HEK293 (cell line): ENCODE results near the gene POLR3GL.

Source experiments
- CTCF ChIA-PET: fragments of 350-600 bp; formaldehyde crosslinking; extraction: SDS; loops from one replicate; lab custom pipeline; 2021; ENCODE audit warnings: antibody characterized with exemption; lab: Yijun Ruan, JAX
- POLR2A ChIA-PET: fragments of 300-600 bp; formaldehyde crosslinking; extraction: SDS; loops from one replicate; lab custom pipeline; 2020; ENCODE audit warnings: antibody characterized with exemption, inconsistent platforms; lab: Yijun Ruan, JAX
- H3K27ac ChIP-seq: fragments of 200-500 bp; sonication (Bioruptor generic); 2 replicates; pipeline ENCODE4 v1.5.1; 2014; ENCODE audit warnings: low read depth, low read length, control low read depth, inconsistent platforms; ENCODE audit errors: extremely low read depth
- H3K36me3 ChIP-seq, 2 experiments: fragments of 200-500 bp in 1 of 2; sonication (Bioruptor generic) in 1 of 2; 1 replicate in 1 of 2; 2 replicates in 1 of 2; pipeline ENCODE4 v1.5.1; 2014 to 2017; ENCODE audit warnings: inconsistent platforms in 2 of 2, low read length in 2 of 2; ENCODE audit not compliant: control insufficient read depth in 2 of 2, insufficient read depth in 1 of 2
- H3K4me1 ChIP-seq: fragments of 200-500 bp; sonication (Bioruptor generic); 2 replicates; pipeline ENCODE4 v1.5.1; 2014; ENCODE audit warnings: mild to moderate bottlenecking, low read length, inconsistent platforms; ENCODE audit not compliant: control insufficient read depth, insufficient read depth
- H3K4me3 ChIP-seq: 2 replicates; pipeline ENCODE4 v1.5.1; 2011; ENCODE audit warnings: low read depth, mild to moderate bottlenecking, control low read depth, low read length, moderate library complexity
- H3K9me3 ChIP-seq: fragments of 200-500 bp; sonication (Bioruptor generic); 2 replicates; pipeline ENCODE4 v1.5.1; 2014; ENCODE audit warnings: low read depth, low read length, inconsistent platforms; ENCODE audit not compliant: control insufficient read depth, insufficient read depth
- ATF2 ChIP-seq: fragments of 450-650 bp; formaldehyde crosslinking; IDR thresholded peaks from 2 replicates; pipeline ENCODE4 v1.5.1; 2016; ENCODE audit warnings: missing biosample characterization, missing genetic modification characterization, low read depth
- GFI1B ChIP-seq: fragments of 450-650 bp; formaldehyde crosslinking; IDR thresholded peaks from 2 replicates; pipeline ENCODE4 v1.5.1; 2016; ENCODE audit warnings: missing biosample characterization, missing genetic modification characterization
- GLIS1 ChIP-seq: fragments of 450-650 bp; formaldehyde crosslinking; IDR thresholded peaks from 2 replicates; pipeline ENCODE4 v1.5.1; 2016; ENCODE audit warnings: missing biosample characterization, missing genetic modification characterization
- HOXC10 ChIP-seq: sonication (generic); formaldehyde crosslinking; IDR thresholded peaks from 2 replicates; pipeline ENCODE4 v1.8.1; 2023; ENCODE audit warnings: mild to moderate bottlenecking, missing genetic modification reagents
- KLF8 ChIP-seq: fragments of 450-650 bp; formaldehyde crosslinking; IDR thresholded peaks from 2 replicates; pipeline ENCODE4 v1.5.1; 2016; ENCODE audit warnings: missing biosample characterization, missing genetic modification characterization
- PRDM1 ChIP-seq: fragments of 450-650 bp; formaldehyde crosslinking; IDR thresholded peaks from 2 replicates; pipeline ENCODE4; 2016; ENCODE audit warnings: missing biosample characterization, missing genetic modification characterization
- PRDM6 ChIP-seq: fragments of 450-650 bp; formaldehyde crosslinking; IDR thresholded peaks from 2 replicates; pipeline ENCODE4 v1.5.1; 2017; ENCODE audit warnings: missing biosample characterization, missing genetic modification characterization
- SCRT2 ChIP-seq: fragments of 450-650 bp; formaldehyde crosslinking; IDR thresholded peaks from 2 replicates; pipeline ENCODE4 v1.5.1; 2016; ENCODE audit warnings: missing biosample characterization, missing genetic modification characterization
- SP2 ChIP-seq: fragments of 450-650 bp; formaldehyde crosslinking; IDR thresholded peaks from 2 replicates; pipeline ENCODE4 v1.5.1; 2016; ENCODE audit warnings: missing biosample characterization, missing genetic modification characterization
- TRIM28 ChIP-seq: IDR thresholded peaks from 2 replicates; pipeline ENCODE4 v1.6.1; 2011; ENCODE audit warnings: low read length, control low read depth, borderline replicate concordance
- ZBTB8A ChIP-seq: fragments of 450-650 bp; formaldehyde crosslinking; IDR thresholded peaks from 2 replicates; pipeline ENCODE4 v1.5.1; 2016; ENCODE audit warnings: missing biosample characterization, missing genetic modification characterization
- ZNF132 ChIP-seq: fragments of 450-650 bp; formaldehyde crosslinking; IDR thresholded peaks from 2 replicates; pipeline ENCODE4 v1.5.1; 2017; ENCODE audit warnings: missing biosample characterization, missing genetic modification characterization, borderline replicate concordance
- ZNF138 ChIP-seq: fragments of 450-650 bp; formaldehyde crosslinking; IDR thresholded peaks from 2 replicates; pipeline ENCODE4 v1.5.1; 2016; ENCODE audit warnings: missing biosample characterization, missing genetic modification characterization, borderline replicate concordance
- ZNF155 ChIP-seq: fragments of 450-650 bp; formaldehyde crosslinking; IDR thresholded peaks from 2 replicates; pipeline ENCODE4 v1.5.1; 2016; ENCODE audit warnings: missing biosample characterization, missing genetic modification characterization
- ZNF23 ChIP-seq: fragments of 450-650 bp; formaldehyde crosslinking; IDR thresholded peaks from 2 replicates; pipeline ENCODE4 v1.5.1; 2016; ENCODE audit warnings: missing biosample characterization, missing genetic modification characterization, borderline replicate concordance
- ZNF239 ChIP-seq: fragments of 450-650 bp; formaldehyde crosslinking; IDR thresholded peaks from 2 replicates; pipeline ENCODE4 v1.5.1; 2016; ENCODE audit warnings: missing biosample characterization, missing genetic modification characterization
- ZNF280D ChIP-seq: fragments of 450-650 bp; formaldehyde crosslinking; IDR thresholded peaks from 2 replicates; pipeline ENCODE4 v1.5.1; 2016; ENCODE audit warnings: missing biosample characterization, missing genetic modification characterization
- ZNF37A ChIP-seq: fragments of 450-650 bp; IDR thresholded peaks from 2 replicates; pipeline ENCODE4 v1.5.1; 2018; ENCODE audit warnings: missing biosample characterization, missing genetic modification characterization
- ZNF416 ChIP-seq: fragments of 450-650 bp; formaldehyde crosslinking; IDR thresholded peaks from 2 replicates; pipeline ENCODE4 v1.5.1; 2016; ENCODE audit warnings: missing biosample characterization, missing genetic modification characterization
- ZNF521 ChIP-seq: fragments of 450-650 bp; formaldehyde crosslinking; IDR thresholded peaks from 2 replicates; pipeline ENCODE4 v1.5.1; 2017; ENCODE audit warnings: missing biosample characterization, mild to moderate bottlenecking, missing genetic modification characterization
- ZNF560 ChIP-seq: fragments of 450-650 bp; formaldehyde crosslinking; IDR thresholded peaks from 2 replicates; pipeline ENCODE4 v1.5.1; 2017; ENCODE audit warnings: missing biosample characterization, missing genetic modification characterization, borderline replicate concordance
- ZNF585B ChIP-seq: fragments of 450-650 bp; formaldehyde crosslinking; IDR thresholded peaks from 2 replicates; pipeline ENCODE4 v1.5.1; 2016; ENCODE audit warnings: missing biosample characterization, missing genetic modification characterization
- ZNF639 ChIP-seq: fragments of 450-650 bp; formaldehyde crosslinking; IDR thresholded peaks from 2 replicates; pipeline ENCODE4 v1.5.1; 2016; ENCODE audit warnings: missing biosample characterization, missing genetic modification characterization
- ZNF658 ChIP-seq: fragments of 450-650 bp; formaldehyde crosslinking; IDR thresholded peaks from 2 replicates; pipeline ENCODE4; 2016; ENCODE audit warnings: missing biosample characterization, missing genetic modification characterization
- ZNF664 ChIP-seq: fragments of 450-650 bp; formaldehyde crosslinking; IDR thresholded peaks from 2 replicates; pipeline ENCODE4 v1.5.1; 2016; ENCODE audit warnings: missing biosample characterization, missing genetic modification characterization
- ZNF677 ChIP-seq: fragments of 450-650 bp; IDR thresholded peaks from 2 replicates; pipeline ENCODE4 v1.5.0; 2018; ENCODE audit warnings: missing biosample characterization, mild to moderate bottlenecking, missing genetic modification characterization, moderate library complexity
- ZNF792 ChIP-seq: fragments of 450-650 bp; formaldehyde crosslinking; IDR thresholded peaks from 2 replicates; pipeline ENCODE4 v1.5.1; 2016; ENCODE audit warnings: missing biosample characterization, missing genetic modification characterization
- ZXDB ChIP-seq: fragments of 450-650 bp; formaldehyde crosslinking; IDR thresholded peaks from 2 replicates; pipeline ENCODE4 v1.5.1; 2016; ENCODE audit warnings: missing biosample characterization, missing genetic modification characterization
- TF ChIP-seq, protein P1 (sequence below): fragments of 450-650 bp; formaldehyde crosslinking; IDR thresholded peaks from 2 replicates; pipeline ENCODE4 v1.5.1; 2016; ENCODE audit warnings: missing biosample characterization, missing genetic modification characterization

Gene POLR3GL

GRCh38 chr1:145937436-145937835, 27.1 kb upstream of the POLR3GL start:
- TF ChIP-seq HOXC10 (CRISPR knock-in tag) (no peak), KLF8 (tag by site-specific recombination) (no peak), ZNF23 (no peak), ZNF155 (tag by site-specific recombination) (no peak), ATF2 (tag by site-specific recombination) (no peak), ZNF664 (no peak), ZNF677 (tag by site-specific recombination) (no peak), ZNF521 (tag by site-specific recombination) (no peak), ZNF639 (tag by site-specific recombination) (no peak), ZNF138 (tag by site-specific recombination) (no peak), ZNF37A (no peak), ZNF280D (no peak), ZNF416 (tag by site-specific recombination) (no peak), ZNF792 (tag by site-specific recombination) (no peak)
- TF ChIP-seq, protein P1, sequence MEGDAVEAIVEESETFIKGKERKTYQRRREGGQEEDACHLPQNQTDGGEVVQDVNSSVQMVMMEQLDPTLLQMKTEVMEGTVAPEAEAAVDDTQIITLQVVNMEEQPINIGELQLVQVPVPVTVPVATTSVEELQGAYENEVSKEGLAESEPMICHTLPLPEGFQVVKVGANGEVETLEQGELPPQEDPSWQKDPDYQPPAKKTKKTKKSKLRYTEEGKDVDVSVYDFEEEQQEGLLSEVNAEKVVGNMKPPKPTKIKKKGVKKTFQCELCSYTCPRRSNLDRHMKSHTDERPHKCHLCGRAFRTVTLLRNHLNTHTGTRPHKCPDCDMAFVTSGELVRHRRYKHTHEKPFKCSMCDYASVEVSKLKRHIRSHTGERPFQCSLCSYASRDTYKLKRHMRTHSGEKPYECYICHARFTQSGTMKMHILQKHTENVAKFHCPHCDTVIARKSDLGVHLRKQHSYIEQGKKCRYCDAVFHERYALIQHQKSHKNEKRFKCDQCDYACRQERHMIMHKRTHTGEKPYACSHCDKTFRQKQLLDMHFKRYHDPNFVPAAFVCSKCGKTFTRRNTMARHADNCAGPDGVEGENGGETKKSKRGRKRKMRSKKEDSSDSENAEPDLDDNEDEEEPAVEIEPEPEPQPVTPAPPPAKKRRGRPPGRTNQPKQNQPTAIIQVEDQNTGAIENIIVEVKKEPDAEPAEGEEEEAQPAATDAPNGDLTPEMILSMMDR, result no peak
- Histone ChIP-seq H3K4me1 (no peaks in the 10 kb centered on the region), H3K27ac (no peak overlapping the region), H3K9me3 (no peaks in the 10 kb centered on the region), H3K36me3 (peaks cover 0 to 22% of the 10 kb centered on the region in 2 experiments; a peak in 2 of 3 replicates), H3K4me3 (no peak overlapping the region)
- CTCF ChIA-PET, result interaction anchor here (0.7 to 1.5 kb wide), 2 partner anchors 10 to 14 kb away, joined by 3 to 9 read pairs; partner anchors contain the start of gene RBM8A
- POLR2A ChIA-PET, result interaction anchor here (0.6 to 1.0 kb wide), 2 partner anchors 21 to 51 kb away, joined by 3 read pairs; partner anchors contain the start of gene LIX1L

- H3K36me3 ChIP-seq, result peaks cover 0 to 10% of the 10 kb centered on the region in 2 experiments; a peak in 2 of 3 replicates
- CTCF ChIA-PET, result interaction anchor here (1.2 kb wide), 1 partner anchor 50 kb away, joined by 5 read pairs; no protein-coding TSS in a partner anchor
- POLR2A ChIA-PET, result interaction anchor here (0.6 to 2.5 kb wide), 2 partner anchors 15 to 20 kb away, joined by 3 to 9 read pairs; partner anchors contain the start of gene RBM8A
- no peaks in the 10 kb centered on the region for H3K9me3 ChIP-seq
- H3K4me1 ChIP-seq, result no peaks in the 10 kb centered on the region
- no peak overlapping the region for H3K27ac ChIP-seq
- H3K4me3 ChIP-seq, result no peak overlapping the region
- TF ChIP-seq SP2 (tag by site-specific recombination) (0 out of 2 replicates have a peak, but pooled peaks have one; percentile 17), PRDM1 (tag by site-specific recombination) (peak; percentile 60), ZNF132 (tag by site-specific recombination) (no peak), ZXDB (tag by site-specific recombination) (no peak), ZNF585B (no peak), ZNF560 (no peak), PRDM6 (tag by site-specific recombination) (peak; percentile 67), GLIS1 (tag by site-specific recombination) (no peak), ZNF239 (tag by site-specific recombination) (no peak), TRIM28 (peak; percentile 50; the same call in 1 of the 2 replicates), ZNF658 (tag by site-specific recombination) (no peak), ZBTB8A (tag by site-specific recombination) (no peak), SCRT2 (tag by site-specific recombination) (peak; percentile 94), GFI1B (tag by site-specific recombination) (no peak)
Measured at GRCh38 chr1:145942405-145942804, 22.1 kb upstream of the POLR3GL start.
